ENCODE results near the gene KRT86.

- TF ChIP-seq, protein P1, sequence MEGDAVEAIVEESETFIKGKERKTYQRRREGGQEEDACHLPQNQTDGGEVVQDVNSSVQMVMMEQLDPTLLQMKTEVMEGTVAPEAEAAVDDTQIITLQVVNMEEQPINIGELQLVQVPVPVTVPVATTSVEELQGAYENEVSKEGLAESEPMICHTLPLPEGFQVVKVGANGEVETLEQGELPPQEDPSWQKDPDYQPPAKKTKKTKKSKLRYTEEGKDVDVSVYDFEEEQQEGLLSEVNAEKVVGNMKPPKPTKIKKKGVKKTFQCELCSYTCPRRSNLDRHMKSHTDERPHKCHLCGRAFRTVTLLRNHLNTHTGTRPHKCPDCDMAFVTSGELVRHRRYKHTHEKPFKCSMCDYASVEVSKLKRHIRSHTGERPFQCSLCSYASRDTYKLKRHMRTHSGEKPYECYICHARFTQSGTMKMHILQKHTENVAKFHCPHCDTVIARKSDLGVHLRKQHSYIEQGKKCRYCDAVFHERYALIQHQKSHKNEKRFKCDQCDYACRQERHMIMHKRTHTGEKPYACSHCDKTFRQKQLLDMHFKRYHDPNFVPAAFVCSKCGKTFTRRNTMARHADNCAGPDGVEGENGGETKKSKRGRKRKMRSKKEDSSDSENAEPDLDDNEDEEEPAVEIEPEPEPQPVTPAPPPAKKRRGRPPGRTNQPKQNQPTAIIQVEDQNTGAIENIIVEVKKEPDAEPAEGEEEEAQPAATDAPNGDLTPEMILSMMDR (IDR thresholded peaks at IDR 0.05) = no peak
- TF ChIP-seq EZH2phosphoT487 (IDR thresholded peaks at IDR 0.05) (no peak), EZH2 (IDR thresholded peaks at IDR 0.05) (no peak)
These were observed 47.6 kb downstream of the KRT86 start for GRCh38 chr12:52322069-52322468.
